ENCODE data around the gene PLEKHM1. TPM values are rescaled to one million over a fixed set of nuclear protein-coding genes. Genes with fewer than 3 reads are reported as not detected.

The PLEKHM1 gene
- total and polyA plus RNA-seq, 2 experiments from 2014 or later = 15.3 to 26.0 TPM

DNA sequence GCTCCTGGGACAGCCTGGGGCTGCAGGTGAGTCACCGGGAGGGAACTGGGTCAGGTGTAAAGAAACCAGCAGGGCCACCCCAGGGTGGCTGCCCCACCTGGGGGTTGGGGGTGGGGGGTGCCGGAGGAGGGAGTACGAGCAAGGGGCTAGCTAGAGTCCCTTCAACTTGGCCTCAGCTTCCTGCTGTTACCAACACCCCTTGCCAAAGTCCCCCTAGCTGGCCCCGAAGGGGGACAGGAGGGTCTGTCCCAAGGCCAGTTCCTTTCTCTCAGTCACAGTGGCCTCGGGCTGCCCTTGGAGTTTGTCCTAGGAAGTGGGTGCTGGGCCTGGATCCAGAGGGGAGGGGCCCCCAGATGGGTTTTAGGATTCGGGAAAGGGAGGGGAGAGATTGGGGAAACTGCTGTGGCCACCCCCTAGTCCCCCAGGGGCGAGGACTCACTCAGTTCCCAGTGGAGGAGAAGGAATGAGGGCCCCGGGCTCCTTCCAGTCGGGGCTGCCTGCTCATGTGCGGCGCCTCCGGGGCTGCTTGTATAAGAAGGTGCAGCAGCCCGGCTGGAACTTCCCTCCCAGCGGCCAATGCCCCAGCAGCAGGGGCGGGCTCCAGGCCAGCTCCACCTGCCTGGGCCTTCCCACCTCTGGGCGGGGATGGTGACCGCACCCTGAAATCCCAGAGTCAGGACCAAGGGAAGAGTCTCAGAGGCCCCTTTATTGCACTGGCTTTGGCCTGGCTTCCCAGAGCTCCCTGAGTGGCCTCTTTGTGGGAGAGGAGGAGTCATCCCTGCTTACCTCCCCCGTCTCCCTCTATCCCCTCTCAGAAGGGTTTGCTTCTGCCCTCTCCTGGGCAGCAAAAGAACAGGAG lies 65.2 kb downstream of the PLEKHM1 start:
- Histone ChIP-seq H3K4me2 (ENCODE audit: unreplicated experiment) (no peak overlapping the region), H3K4me3 (no peak overlapping the region), H3K79me2 (ENCODE audit: insufficient read depth) (no peaks in the 10 kb centered on the region), H3K36me3 (ENCODE audit: low read depth) (no peaks in the 10 kb centered on the region), H2AFZ (no peak overlapping the region), H3K27ac (no peak overlapping the region), H3K9me3 (ENCODE audit: low read depth) (no peaks in the 10 kb centered on the region), H3F3A (ENCODE audit: insufficient read depth) (peaks cover 9% of the 10 kb centered on the region), H3K27me3 (replicated peaks; ENCODE audit: insufficient read depth) (peaks cover 15% of the 10 kb centered on the region), H4K20me1 (ENCODE audit: insufficient read depth) (no peaks in the 10 kb centered on the region), H3K4me1 (ENCODE audit: insufficient read depth) (0 out of 2 replicates have a peak, but pooled peaks cover 4% of the 10 kb centered on the region), H3K9me2 (ENCODE audit: insufficient read depth) (no peaks in the 10 kb centered on the region), H3K9ac (no peak overlapping the region)
- WGBS, 2 experiments (ENCODE audit: low coverage in 1 of 2, low lambda C conversion rate in 2 of 2, missing lambda C conversion rate in 2 of 2) = 79 to 80% methylated on average over 15 to 18 of the region's 18 CpGs
- in situ Hi-C loops (cut with MboI) = no loop called here
- peak; percentile 66 for DNase-seq
- TF ChIP-seq EZH2phosphoT487 (IDR thresholded peaks at IDR 0.05; ENCODE audit: insufficient read depth, low read depth) (no peak), EZH2 (IDR thresholded peaks at IDR 0.05; ENCODE audit: insufficient read depth, poor library complexity, severe bottlenecking) (no peak)

DNA sequence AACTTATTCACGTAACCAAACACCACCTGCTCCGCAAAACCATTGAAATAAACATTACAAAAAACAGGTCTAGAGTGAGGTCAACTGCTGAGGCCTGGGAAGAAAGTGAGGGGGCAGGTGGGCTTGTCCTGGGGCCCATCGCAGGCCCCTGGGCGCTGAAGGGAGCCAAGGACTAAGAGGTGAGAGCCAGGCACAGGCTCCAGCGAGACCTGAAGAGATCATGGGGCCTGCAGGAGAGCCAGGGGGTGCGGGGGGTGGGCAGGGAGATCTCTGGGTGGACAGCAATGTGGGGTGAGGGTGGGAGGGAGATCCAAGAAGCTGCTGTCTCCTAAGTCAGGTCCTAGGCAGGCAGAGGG lies 65.8 kb downstream of the PLEKHM1 start:
- Histone ChIP-seq H2AFZ (no peak overlapping the region), H3K4me1 (ENCODE audit: insufficient read depth) (0 out of 2 replicates have a peak, but pooled peaks cover 4% of the 10 kb centered on the region), H3K9me2 (ENCODE audit: insufficient read depth) (no peaks in the 10 kb centered on the region), H3K9me3 (ENCODE audit: low read depth) (no peaks in the 10 kb centered on the region), H3K27me3 (replicated peaks; ENCODE audit: insufficient read depth) (peaks cover 10% of the 10 kb centered on the region; the same call in 1 of the 2 replicates), H3K79me2 (ENCODE audit: insufficient read depth) (no peaks in the 10 kb centered on the region), H3K27ac (no peak overlapping the region), H3F3A (ENCODE audit: insufficient read depth) (peaks cover 9% of the 10 kb centered on the region), H3K9ac (no peak overlapping the region), H3K36me3 (ENCODE audit: low read depth) (no peaks in the 10 kb centered on the region), H3K4me3 (no peak overlapping the region), H3K4me2 (ENCODE audit: unreplicated experiment) (no peak overlapping the region), H4K20me1 (ENCODE audit: insufficient read depth) (no peaks in the 10 kb centered on the region)
- no peak for DNase-seq
- in situ Hi-C loops (cut with MboI) = no loop called here
- TF ChIP-seq EZH2phosphoT487 (IDR thresholded peaks at IDR 0.05; ENCODE audit: insufficient read depth, low read depth) (no peak), EZH2 (IDR thresholded peaks at IDR 0.05; ENCODE audit: insufficient read depth, poor library complexity, severe bottlenecking) (no peak)
- WGBS, 2 experiments (ENCODE audit: low coverage in 1 of 2, low lambda C conversion rate in 2 of 2, missing lambda C conversion rate in 2 of 2) = 92 to 95% methylated on average over 5 to 6 of the region's 6 CpGs

DNA sequence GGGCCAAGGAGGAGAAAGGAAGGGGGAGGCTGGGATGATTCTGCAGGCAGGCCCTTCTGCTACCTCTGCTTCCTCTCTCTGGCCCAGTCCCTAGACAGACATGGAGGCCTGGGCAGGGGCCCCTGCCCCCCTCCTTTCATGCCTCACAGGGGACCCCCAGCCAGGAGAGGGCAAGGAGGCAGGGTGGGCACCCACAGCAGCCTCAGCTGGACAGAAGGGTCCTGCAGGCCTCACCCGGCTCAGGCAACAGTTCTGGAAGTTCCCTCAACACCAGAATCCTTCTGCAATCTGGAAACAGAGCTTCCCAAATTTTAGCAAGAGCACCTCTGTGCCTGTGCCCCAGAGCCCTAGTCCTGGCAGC lies 66.6 kb downstream of the PLEKHM1 start:
- no peaks in the 10 kb centered on the region for H3K9me2 ChIP-seq (ENCODE audit: insufficient read depth)
- H3K9me3 ChIP-seq (ENCODE audit: low read depth) = no peaks in the 10 kb centered on the region
- in situ Hi-C loops (cut with MboI) = no loop called here
- no peaks in the 10 kb centered on the region for H4K20me1 ChIP-seq (ENCODE audit: insufficient read depth)
- peaks cover 4% of the 10 kb centered on the region; the same call in 1 of the 2 replicates for H3K27me3 ChIP-seq (replicated peaks; ENCODE audit: insufficient read depth)
- no peak for DNase-seq
- H3F3A ChIP-seq (ENCODE audit: insufficient read depth) = peaks cover 6% of the 10 kb centered on the region
- no peak overlapping the region for H2AFZ ChIP-seq
- H3K4me2 ChIP-seq (ENCODE audit: unreplicated experiment) = no peak overlapping the region
- H3K9ac ChIP-seq = no peak overlapping the region
- WGBS, 2 experiments (ENCODE audit: low coverage in 1 of 2, low lambda C conversion rate in 2 of 2, missing lambda C conversion rate in 2 of 2) = 100% methylated on average over 1 of the region's 1 CpG
- 0 out of 2 replicates have a peak, but pooled peaks cover 1% of the 10 kb centered on the region for H3K4me1 ChIP-seq (ENCODE audit: insufficient read depth)
- H3K4me3 ChIP-seq = no peak overlapping the region
- no peak overlapping the region for H3K27ac ChIP-seq
- no peaks in the 10 kb centered on the region for H3K79me2 ChIP-seq (ENCODE audit: insufficient read depth)
- TF ChIP-seq EZH2 (IDR thresholded peaks at IDR 0.05; ENCODE audit: insufficient read depth, poor library complexity, severe bottlenecking) = no peak
- no peak for TF ChIP-seq EZH2phosphoT487 (IDR thresholded peaks at IDR 0.05; ENCODE audit: insufficient read depth, low read depth)
- no peaks in the 10 kb centered on the region for H3K36me3 ChIP-seq (ENCODE audit: low read depth)

DNA sequence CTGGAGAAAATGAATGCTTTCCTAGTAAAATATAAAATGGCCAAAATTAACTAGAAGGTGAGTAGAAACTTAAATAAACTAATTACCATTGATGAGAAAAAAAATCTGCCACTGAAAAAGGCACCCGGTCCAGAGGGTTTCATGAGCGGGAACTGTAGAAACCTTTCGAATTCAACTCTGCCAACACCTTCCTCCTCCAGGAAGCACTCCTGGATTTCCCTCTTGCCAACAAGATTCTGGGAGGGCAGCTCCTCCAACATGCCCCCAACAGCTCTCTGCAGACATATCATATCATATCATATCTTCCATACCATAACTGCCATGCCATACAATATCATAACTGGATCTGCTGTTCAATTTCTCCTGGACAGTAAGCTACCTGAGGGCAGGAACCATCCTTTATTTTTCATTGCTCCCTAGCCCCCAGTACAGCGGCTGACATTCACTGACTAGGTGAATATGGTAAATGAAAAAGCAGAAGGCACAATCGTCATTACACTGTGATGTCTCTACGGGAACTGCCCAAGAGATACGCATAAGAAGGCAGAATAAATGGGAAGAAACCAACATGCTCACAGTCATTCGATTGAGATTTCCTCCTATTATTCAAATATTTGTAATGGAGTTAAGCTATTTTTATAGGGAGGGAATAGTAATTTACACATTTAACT lies 67.1 kb downstream of the PLEKHM1 start:
- no peaks in the 10 kb centered on the region for H3K9me3 ChIP-seq (ENCODE audit: low read depth)
- H3K27ac ChIP-seq = no peak overlapping the region
- H3K4me2 ChIP-seq (ENCODE audit: unreplicated experiment) = no peak overlapping the region
- H2AFZ ChIP-seq = no peak overlapping the region
- no peaks in the 10 kb centered on the region for H3K36me3 ChIP-seq (ENCODE audit: low read depth)
- in situ Hi-C loops (cut with MboI) = no loop called here
- 68 to 69% methylated on average over 8 of the region's 8 CpGs for WGBS, 2 experiments (ENCODE audit: low coverage in 1 of 2, low lambda C conversion rate in 2 of 2, missing lambda C conversion rate in 2 of 2)
- no peaks in the 10 kb centered on the region for H3K27me3 ChIP-seq (replicated peaks; ENCODE audit: insufficient read depth)
- TF ChIP-seq EZH2 (IDR thresholded peaks at IDR 0.05; ENCODE audit: insufficient read depth, poor library complexity, severe bottlenecking) (no peak), EZH2phosphoT487 (IDR thresholded peaks at IDR 0.05; ENCODE audit: insufficient read depth, low read depth) (no peak)
- H3K79me2 ChIP-seq (ENCODE audit: insufficient read depth) = no peaks in the 10 kb centered on the region
- DNase-seq = no peak
- H3K4me3 ChIP-seq = no peak overlapping the region
- H3K4me1 ChIP-seq (ENCODE audit: insufficient read depth) = no peaks in the 10 kb centered on the region
- H3K9me2 ChIP-seq (ENCODE audit: insufficient read depth) = no peaks in the 10 kb centered on the region
- peaks cover under 1% of the 10 kb centered on the region for H3F3A ChIP-seq (ENCODE audit: insufficient read depth)
- no peak overlapping the region for H3K9ac ChIP-seq
- no peaks in the 10 kb centered on the region for H4K20me1 ChIP-seq (ENCODE audit: insufficient read depth)

All from GM23248 (cell line).